Activated T-cell treated with anti-CD3 and anti-CD28 coated beads, Interleukin-2, amount 50 U/mL, for 24 hours (primary cell): Measurements from ENCODE around the gene TTC28.

Experiments
- DNase-seq: peaks from one replicate; pipeline ENCODE4 v3.0.0-alpha.2; 2020
- H3K27ac Mint-ChIP-seq: 2 replicates; pipeline ENCODE4 v1.8.0; 2020; ENCODE audit warnings: mild to moderate bottlenecking, mixed read lengths
- H3K27me3 Mint-ChIP-seq: 2 replicates; pipeline ENCODE4 v1.8.0; 2020; ENCODE audit warnings: mixed read lengths
- H3K36me3 Mint-ChIP-seq: 2 replicates; pipeline ENCODE4 v1.8.0; 2020; ENCODE audit warnings: low read depth, mixed read lengths
- H3K4me1 Mint-ChIP-seq: 2 replicates; pipeline ENCODE4 v1.8.0; 2020; ENCODE audit warnings: low read depth, mixed read lengths
- H3K4me3 Mint-ChIP-seq: 2 replicates; pipeline ENCODE4 v1.8.0; 2020; ENCODE audit warnings: mild to moderate bottlenecking, moderate library complexity, mixed read lengths
- H3K9me3 Mint-ChIP-seq: 2 replicates; pipeline ENCODE4 v1.8.0; 2020; ENCODE audit warnings: mixed read lengths

Gene TTC28

DNA sequence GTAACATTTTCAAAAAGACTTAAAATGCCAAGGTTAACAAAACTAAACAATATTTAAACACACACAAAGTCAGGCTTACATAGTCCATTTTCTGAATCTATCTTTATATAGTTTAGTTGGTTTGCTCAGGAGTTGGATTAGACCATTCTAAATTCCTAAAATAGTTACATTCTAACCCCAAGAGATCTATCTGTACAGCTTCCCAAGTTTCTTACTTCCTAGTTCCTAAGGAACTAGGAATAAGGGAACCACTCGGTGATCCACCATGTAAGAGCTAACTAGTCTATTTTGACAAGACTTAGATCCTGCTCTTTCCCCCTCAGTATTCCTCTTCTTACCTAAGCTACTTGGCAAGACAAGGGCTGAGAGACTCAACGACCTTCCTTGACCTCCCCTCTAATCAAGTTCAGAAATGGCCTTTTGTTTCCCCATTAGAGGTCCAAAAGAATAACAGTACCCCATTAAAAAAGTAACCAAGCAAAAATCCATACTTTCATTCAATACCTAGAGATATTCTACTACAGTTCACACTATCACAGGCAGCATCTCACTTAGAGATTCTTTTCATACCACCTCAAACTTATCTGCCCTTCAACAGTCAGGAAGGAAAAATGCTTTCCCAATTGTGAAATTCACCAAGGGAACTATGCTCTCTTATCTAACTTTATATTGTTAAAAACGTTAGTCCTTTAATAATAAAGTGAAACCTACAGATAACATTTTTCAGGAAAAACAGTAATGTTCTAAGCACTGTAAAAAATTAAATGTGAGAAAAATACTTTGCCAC is 253.1 kb downstream of the TTC28 start:
- Mint-ChIP-seq H3K4me3 (no peak overlapping the region), H3K27me3 (peaks cover 5% of the 10 kb centered on the region), H3K36me3 (no peaks in the 10 kb centered on the region), H3K4me1 (no peaks in the 10 kb centered on the region), H3K27ac (no peak overlapping the region), H3K9me3 (no peaks in the 10 kb centered on the region)
- DNase-seq = no peak

DNA sequence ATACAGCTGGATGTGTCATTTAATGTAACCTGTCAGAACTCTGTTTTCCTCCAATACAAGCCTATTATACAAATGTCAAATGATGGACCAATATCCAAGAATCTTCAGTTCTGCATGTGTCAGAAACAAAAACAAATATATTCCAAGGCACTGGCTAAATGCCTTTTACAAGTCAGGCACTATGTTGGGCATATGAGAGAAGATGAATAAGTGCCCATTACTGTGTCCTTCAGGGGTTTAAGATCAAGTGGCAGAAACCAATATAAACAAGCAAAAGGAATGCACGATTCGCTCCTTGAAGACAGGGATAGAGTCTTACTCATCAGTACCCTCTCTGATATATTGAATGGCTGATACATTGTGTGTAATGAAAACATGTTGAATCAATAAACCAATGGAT is 254.4 kb downstream of the TTC28 start:
- no peak for DNase-seq
- Mint-ChIP-seq H3K27me3 (peaks cover 2% of the 10 kb centered on the region), H3K36me3 (no peaks in the 10 kb centered on the region), H3K4me3 (no peak overlapping the region), H3K9me3 (no peaks in the 10 kb centered on the region), H3K4me1 (no peaks in the 10 kb centered on the region), H3K27ac (no peak overlapping the region)

DNA sequence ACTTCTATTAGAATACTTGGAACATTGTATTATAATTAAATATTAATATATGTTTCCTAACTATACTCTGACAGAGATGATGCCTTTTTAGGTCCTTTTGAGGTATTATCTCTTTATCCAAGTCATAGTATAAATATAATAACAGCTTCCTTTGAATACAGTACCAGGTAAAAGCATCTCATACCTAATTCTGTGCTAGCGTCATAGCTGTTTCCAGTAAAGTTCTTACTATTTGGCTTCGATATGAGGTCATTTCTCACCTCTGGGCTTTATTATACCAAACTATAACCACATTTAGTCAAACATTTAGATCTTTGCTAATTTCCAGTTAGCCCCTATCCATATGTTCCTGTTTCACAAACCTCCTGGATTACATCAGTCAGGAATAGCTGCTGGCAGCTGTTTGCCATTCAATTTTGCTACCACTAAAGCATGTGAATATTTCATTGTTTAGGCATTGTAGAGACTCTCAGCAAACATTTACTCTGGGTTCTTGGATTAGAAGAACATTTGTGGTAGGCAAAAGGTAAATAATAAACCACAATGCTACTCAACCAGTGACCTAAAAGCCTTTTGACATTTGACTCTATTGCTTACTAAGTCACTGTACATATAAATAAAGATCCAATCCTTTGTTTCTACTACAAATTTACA is 255.1 kb downstream of the TTC28 start:
- Mint-ChIP-seq H3K9me3 (no peaks in the 10 kb centered on the region), H3K27ac (no peak overlapping the region), H3K4me1 (no peaks in the 10 kb centered on the region), H3K36me3 (no peaks in the 10 kb centered on the region), H3K4me3 (no peak overlapping the region), H3K27me3 (peaks cover 2% of the 10 kb centered on the region)
- DNase-seq = no peak

DNA sequence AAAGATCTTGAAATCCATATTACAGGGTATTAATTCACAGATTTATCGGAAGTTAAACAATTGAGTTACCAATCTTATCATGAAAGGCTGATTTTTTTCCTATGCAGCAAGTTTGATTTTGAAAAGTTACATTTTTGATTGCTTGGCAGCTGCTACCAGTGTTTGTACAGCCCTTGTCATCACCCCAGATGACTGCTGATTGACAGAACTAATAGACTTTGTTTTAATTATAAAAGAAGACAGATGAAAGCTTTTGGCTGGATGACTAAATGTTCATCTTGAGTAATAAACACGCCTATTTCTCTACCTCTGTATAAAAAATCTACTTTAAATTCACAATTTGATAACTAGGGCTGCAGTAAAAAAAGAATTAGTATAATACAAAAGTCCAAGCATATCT is 259.7 kb downstream of the TTC28 start:
- Mint-ChIP-seq H3K4me3 (no peak overlapping the region), H3K27ac (no peak overlapping the region), H3K9me3 (no peaks in the 10 kb centered on the region), H3K27me3 (no peaks in the 10 kb centered on the region), H3K4me1 (no peaks in the 10 kb centered on the region), H3K36me3 (no peaks in the 10 kb centered on the region)
- no peak for DNase-seq

DNA sequence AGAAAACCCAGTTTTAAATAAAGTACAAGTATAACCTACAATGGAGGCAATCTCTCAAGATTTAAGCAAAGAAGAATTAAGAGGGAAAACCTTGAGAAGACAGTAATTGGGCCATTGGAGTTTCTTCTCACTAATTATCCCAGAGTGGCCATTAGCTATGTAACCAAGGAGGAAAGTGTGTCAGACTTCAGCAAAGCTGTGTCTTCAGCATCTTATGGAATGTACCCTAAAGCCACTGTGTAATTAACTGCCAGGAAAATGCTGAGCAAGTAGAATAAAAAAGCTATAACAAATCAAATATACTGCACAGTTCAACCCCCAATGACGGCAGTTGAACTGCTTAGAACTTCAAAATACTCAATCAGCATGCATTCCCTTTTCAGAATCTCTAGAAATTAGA is 261.6 kb downstream of the TTC28 start:
- no peak for DNase-seq
- Mint-ChIP-seq H3K27me3 (no peaks in the 10 kb centered on the region), H3K36me3 (no peaks in the 10 kb centered on the region), H3K9me3 (no peaks in the 10 kb centered on the region), H3K4me1 (no peaks in the 10 kb centered on the region), H3K27ac (no peak overlapping the region), H3K4me3 (no peak overlapping the region)

- H3K27ac Mint-ChIP-seq = no peak overlapping the region
- H3K4me1 Mint-ChIP-seq = no peaks in the 10 kb centered on the region
- no peak overlapping the region for H3K4me3 Mint-ChIP-seq
- no peak for DNase-seq
- no peaks in the 10 kb centered on the region for H3K9me3 Mint-ChIP-seq
- no peaks in the 10 kb centered on the region for H3K36me3 Mint-ChIP-seq
- no peaks in the 10 kb centered on the region for H3K27me3 Mint-ChIP-seq
Observed at GRCh38 chr22:28417431-28417830, 262.2 kb downstream of the TTC28 start.

GRCh38 chr22:28414913-28415312 is 264.7 kb downstream of the TTC28 start:
- no peaks in the 10 kb centered on the region for H3K36me3 Mint-ChIP-seq
- H3K4me1 Mint-ChIP-seq = peaks cover 1% of the 10 kb centered on the region
- no peak for DNase-seq
- peaks cover 2% of the 10 kb centered on the region for H3K27me3 Mint-ChIP-seq
- no peak overlapping the region for H3K4me3 Mint-ChIP-seq
- no peaks in the 10 kb centered on the region for H3K9me3 Mint-ChIP-seq
- H3K27ac Mint-ChIP-seq = no peak overlapping the region

DNA sequence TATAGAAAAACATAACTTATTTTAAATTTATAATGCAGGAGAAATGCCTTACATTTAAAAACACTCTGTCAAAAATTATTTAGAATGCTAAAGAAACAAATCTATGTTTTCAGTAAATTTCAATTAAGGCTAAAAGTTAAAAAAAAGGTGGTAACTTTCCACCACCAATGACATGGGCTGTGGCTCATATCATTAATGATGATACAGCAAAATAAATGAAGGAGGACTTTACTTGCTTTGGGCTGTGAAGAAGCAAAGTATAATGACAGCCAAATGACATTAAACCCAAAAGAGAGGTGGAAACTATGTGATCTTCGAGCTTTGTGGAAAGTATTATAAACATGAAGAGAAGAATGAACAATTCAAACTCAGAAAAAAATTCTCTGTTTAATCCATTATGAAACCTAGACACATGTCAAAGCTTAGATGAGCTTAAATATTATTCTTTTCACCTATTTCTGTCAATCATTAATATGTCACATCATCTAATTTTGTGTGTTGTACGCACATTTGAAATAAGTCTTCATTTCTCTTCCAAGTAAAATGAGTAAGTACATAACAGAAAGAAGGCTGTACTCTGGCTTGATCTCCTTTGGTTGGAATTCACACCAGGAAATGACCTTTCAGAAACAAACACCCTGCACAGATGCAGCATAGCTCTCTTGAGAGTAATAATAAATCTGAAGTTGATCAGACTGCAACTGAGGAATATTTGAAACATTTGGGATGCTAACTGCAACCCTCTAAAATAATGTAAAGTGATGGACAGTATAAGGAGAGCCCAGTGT is 265.8 kb downstream of the TTC28 start:
- peaks cover 2% of the 10 kb centered on the region for H3K27me3 Mint-ChIP-seq
- no peak for DNase-seq
- no peak overlapping the region for H3K27ac Mint-ChIP-seq
- H3K4me1 Mint-ChIP-seq = peaks cover 1% of the 10 kb centered on the region
- no peak overlapping the region for H3K4me3 Mint-ChIP-seq
- no peaks in the 10 kb centered on the region for H3K9me3 Mint-ChIP-seq
- H3K36me3 Mint-ChIP-seq = no peaks in the 10 kb centered on the region

DNA sequence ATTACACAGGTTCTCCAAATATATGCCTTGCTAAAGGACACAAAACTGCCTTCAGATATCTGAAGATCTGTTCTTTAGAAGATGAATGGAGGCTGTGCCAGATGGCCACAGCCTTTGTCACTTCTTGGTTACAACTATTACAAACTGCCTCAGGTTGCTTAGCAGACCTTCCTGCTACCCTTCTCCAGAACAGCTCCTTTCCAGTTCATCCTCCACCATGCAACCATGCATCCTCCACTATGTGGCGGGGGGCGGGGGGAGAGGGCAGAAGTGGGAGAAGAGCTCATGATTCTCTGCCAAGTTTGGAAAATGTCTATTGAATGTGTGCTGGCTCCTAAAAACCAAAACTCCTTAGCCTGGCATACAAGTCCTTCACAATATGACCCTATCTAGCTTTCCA is 267.5 kb downstream of the TTC28 start:
- peaks cover 2% of the 10 kb centered on the region for H3K27me3 Mint-ChIP-seq
- no peak for DNase-seq
- no peak overlapping the region for H3K4me3 Mint-ChIP-seq
- no peaks in the 10 kb centered on the region for H3K36me3 Mint-ChIP-seq
- H3K4me1 Mint-ChIP-seq = peaks cover 1% of the 10 kb centered on the region
- H3K27ac Mint-ChIP-seq = no peak overlapping the region
- H3K9me3 Mint-ChIP-seq = no peaks in the 10 kb centered on the region

DNA sequence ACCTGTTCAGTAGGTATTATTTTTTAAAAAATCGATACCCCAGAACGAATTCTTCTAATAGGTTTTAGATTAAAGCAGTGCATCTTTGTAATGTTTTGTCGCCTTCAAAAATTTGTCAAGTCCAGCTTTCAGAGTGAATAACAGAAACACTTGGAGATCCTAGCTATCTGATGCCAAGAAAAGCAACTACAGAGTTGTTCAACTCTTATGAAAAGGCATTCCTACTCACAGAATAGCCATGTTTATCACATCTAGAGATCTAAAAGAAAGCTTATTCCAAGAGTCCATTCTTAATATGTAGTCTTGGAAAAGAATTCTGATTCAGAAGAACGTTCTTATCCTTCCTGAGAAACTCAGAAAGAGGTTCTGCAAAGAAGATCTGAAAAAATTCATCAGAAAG is 268.5 kb downstream of the TTC28 start:
- DNase-seq = no peak
- no peak overlapping the region for H3K4me3 Mint-ChIP-seq
- no peak overlapping the region for H3K27ac Mint-ChIP-seq
- H3K36me3 Mint-ChIP-seq = no peaks in the 10 kb centered on the region
- H3K27me3 Mint-ChIP-seq = peaks cover 2% of the 10 kb centered on the region
- peaks cover 1% of the 10 kb centered on the region for H3K4me1 Mint-ChIP-seq
- H3K9me3 Mint-ChIP-seq = no peaks in the 10 kb centered on the region

- no peaks in the 10 kb centered on the region for H3K9me3 Mint-ChIP-seq
- no peak for DNase-seq
- H3K27ac Mint-ChIP-seq = no peak overlapping the region
- peaks cover 2% of the 10 kb centered on the region for H3K27me3 Mint-ChIP-seq
- peaks cover 1% of the 10 kb centered on the region for H3K4me1 Mint-ChIP-seq
- no peak overlapping the region for H3K4me3 Mint-ChIP-seq
- H3K36me3 Mint-ChIP-seq = no peaks in the 10 kb centered on the region
Observed at GRCh38 chr22:28410050-28410816, 269.4 kb downstream of the TTC28 start.

- Mint-ChIP-seq H3K4me3 (no peak overlapping the region), H3K27ac (no peak overlapping the region), H3K36me3 (no peaks in the 10 kb centered on the region), H3K4me1 (peaks cover 1% of the 10 kb centered on the region), H3K9me3 (no peaks in the 10 kb centered on the region), H3K27me3 (peaks cover 2% of the 10 kb centered on the region)
- no peak for DNase-seq
Observed at GRCh38 chr22:28408709-28409108, 270.9 kb downstream of the TTC28 start.

GRCh38 chr22:28407645-28408044 is 272.0 kb downstream of the TTC28 start:
- H3K27me3 Mint-ChIP-seq = peaks cover 2% of the 10 kb centered on the region
- no peaks in the 10 kb centered on the region for H3K9me3 Mint-ChIP-seq
- peaks cover 9% of the 10 kb centered on the region for H3K4me1 Mint-ChIP-seq
- no peak for DNase-seq
- H3K27ac Mint-ChIP-seq = no peak overlapping the region
- no peaks in the 10 kb centered on the region for H3K36me3 Mint-ChIP-seq
- H3K4me3 Mint-ChIP-seq = no peak overlapping the region

GRCh38 chr22:28406246-28406645 is 273.4 kb downstream of the TTC28 start:
- no peaks in the 10 kb centered on the region for H3K9me3 Mint-ChIP-seq
- peaks cover 14% of the 10 kb centered on the region for H3K4me1 Mint-ChIP-seq
- H3K27me3 Mint-ChIP-seq = peaks cover 2% of the 10 kb centered on the region
- H3K36me3 Mint-ChIP-seq = no peaks in the 10 kb centered on the region
- no peak for DNase-seq
- H3K27ac Mint-ChIP-seq = no peak overlapping the region
- no peak overlapping the region for H3K4me3 Mint-ChIP-seq
